Measurements from ENCODE around the gene TUBB2B. TPM values are rescaled to one million over a fixed set of nuclear protein-coding genes. Genes with fewer than 3 reads are reported as not detected.

Gene TUBB2B
- total and polyA plus RNA-seq, 2 experiments from 2014 or later: 355 to 794 TPM

DNA sequence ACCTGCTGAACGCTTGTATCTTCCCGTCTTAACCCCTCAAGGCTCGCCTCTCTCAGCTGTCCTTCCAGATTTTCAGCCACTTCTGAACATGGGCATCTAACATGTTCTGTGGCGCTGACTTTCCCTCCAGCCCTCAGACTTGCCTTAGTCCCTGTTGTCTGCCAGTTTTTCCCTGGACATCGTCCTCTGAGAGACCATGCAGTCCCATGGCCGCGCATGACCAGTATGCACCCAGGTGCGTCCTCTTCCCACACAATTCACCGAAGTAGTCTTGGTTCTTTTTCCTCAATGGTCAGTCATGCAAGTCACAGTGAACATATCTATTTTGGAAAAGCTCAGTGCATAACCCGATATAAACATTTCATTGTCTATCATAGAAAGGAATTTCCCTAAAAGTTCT is 9.2 kb downstream of the TUBB2B start (continued):
- TF ChIP-seq, protein P1, sequence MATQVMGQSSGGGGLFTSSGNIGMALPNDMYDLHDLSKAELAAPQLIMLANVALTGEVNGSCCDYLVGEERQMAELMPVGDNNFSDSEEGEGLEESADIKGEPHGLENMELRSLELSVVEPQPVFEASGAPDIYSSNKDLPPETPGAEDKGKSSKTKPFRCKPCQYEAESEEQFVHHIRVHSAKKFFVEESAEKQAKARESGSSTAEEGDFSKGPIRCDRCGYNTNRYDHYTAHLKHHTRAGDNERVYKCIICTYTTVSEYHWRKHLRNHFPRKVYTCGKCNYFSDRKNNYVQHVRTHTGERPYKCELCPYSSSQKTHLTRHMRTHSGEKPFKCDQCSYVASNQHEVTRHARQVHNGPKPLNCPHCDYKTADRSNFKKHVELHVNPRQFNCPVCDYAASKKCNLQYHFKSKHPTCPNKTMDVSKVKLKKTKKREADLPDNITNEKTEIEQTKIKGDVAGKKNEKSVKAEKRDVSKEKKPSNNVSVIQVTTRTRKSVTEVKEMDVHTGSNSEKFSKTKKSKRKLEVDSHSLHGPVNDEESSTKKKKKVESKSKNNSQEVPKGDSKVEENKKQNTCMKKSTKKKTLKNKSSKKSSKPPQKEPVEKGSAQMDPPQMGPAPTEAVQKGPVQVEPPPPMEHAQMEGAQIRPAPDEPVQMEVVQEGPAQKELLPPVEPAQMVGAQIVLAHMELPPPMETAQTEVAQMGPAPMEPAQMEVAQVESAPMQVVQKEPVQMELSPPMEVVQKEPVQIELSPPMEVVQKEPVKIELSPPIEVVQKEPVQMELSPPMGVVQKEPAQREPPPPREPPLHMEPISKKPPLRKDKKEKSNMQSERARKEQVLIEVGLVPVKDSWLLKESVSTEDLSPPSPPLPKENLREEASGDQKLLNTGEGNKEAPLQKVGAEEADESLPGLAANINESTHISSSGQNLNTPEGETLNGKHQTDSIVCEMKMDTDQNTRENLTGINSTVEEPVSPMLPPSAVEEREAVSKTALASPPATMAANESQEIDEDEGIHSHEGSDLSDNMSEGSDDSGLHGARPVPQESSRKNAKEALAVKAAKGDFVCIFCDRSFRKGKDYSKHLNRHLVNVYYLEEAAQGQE (IDR thresholded peaks at IDR 0.05; ENCODE audit: unreplicated experiment): no peak

DNA sequence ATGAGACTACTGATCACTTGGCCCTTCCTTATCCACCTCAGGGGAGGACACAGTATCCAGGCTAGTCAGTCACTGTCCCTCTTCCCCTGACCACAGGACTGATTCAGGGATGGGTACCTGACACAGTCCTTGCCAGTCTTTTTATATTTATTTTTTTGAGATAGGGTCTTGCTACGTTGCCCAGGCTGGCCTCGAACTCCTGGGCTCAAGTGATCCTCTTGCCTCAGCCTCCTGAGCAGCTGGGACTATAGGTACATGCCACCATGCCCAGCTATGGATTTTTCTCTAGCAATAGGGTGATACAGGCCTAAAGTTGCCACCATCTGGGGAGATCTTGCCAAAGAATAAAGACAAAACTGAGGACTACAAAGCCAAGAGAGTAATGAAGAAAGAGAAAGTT is 10.2 kb downstream of the TUBB2B start:
- Histone ChIP-seq H4K20me1 (replicated peaks; ENCODE audit: insufficient read depth) (no peaks in the 10 kb centered on the region), H3F3A (replicated peaks; ENCODE audit: low read depth) (0 out of 2 replicates have a peak, but pooled peaks cover under 1% of the 10 kb centered on the region), H3K4me3 (no peak overlapping the region), H3K4me1 (ENCODE audit: insufficient read depth) (no peaks in the 10 kb centered on the region), H3K36me3 (ENCODE audit: insufficient read depth) (no peaks in the 10 kb centered on the region), H3K27me3 (ENCODE audit: insufficient read depth) (no peaks in the 10 kb centered on the region), H3K9me2 (ENCODE audit: insufficient read depth) (no peaks in the 10 kb centered on the region), H3K79me2 (replicated peaks; ENCODE audit: insufficient read depth) (no peaks in the 10 kb centered on the region), H3K27ac (ENCODE audit: low read depth) (no peak overlapping the region), H3K4me2 (no peak overlapping the region), H2AFZ (no peak overlapping the region)
- H3K4me3 Mint-ChIP-seq: no peak overlapping the region
- no peak overlapping the region for H3K27ac Mint-ChIP-seq
- peaks cover 6% of the 10 kb centered on the region; the same call in 1 of the 3 replicates for H3K9me3 Mint-ChIP-seq
- no peak for DNase-seq (ENCODE audit: low spot score)
- H3K4me1 Mint-ChIP-seq: peaks cover 9% of the 10 kb centered on the region; the same call in 2 of the 3 replicates
- H3K27me3 Mint-ChIP-seq (ENCODE audit: insufficient read depth, low read depth, poor library complexity): peaks cover 3% of the 10 kb centered on the region
- peaks cover 3% of the 10 kb centered on the region; the same call in 1 of the 3 replicates for H3K36me3 Mint-ChIP-seq (ENCODE audit: low read depth)
- no peak for ATAC-seq
- TF ChIP-seq JUNB (IDR thresholded peaks at IDR 0.05; ENCODE audit: unreplicated experiment) (no peak), EZH2phosphoT487 (IDR thresholded peaks at IDR 0.05; ENCODE audit: unreplicated experiment) (no peak), POLR2AphosphoS5 (IDR thresholded peaks at IDR 0.05; ENCODE audit: low read depth) (no peak), NANOG (IDR thresholded peaks at IDR 0.05; ENCODE audit: borderline replicate concordance) (no peak), CREB1 (CRISPR knock-in tag; IDR thresholded peaks at IDR 0.05; ENCODE audit: low read depth) (no peak), ZNF331 (CRISPR knock-in tag; IDR thresholded peaks at IDR 0.05; ENCODE audit: low read depth) (no peak), STAT1 (IDR thresholded peaks at IDR 0.05; ENCODE audit: unreplicated experiment) (no peak), ZNF114 (CRISPR knock-in tag; IDR thresholded peaks at IDR 0.05) (no peak)
- TF ChIP-seq, protein P2, sequence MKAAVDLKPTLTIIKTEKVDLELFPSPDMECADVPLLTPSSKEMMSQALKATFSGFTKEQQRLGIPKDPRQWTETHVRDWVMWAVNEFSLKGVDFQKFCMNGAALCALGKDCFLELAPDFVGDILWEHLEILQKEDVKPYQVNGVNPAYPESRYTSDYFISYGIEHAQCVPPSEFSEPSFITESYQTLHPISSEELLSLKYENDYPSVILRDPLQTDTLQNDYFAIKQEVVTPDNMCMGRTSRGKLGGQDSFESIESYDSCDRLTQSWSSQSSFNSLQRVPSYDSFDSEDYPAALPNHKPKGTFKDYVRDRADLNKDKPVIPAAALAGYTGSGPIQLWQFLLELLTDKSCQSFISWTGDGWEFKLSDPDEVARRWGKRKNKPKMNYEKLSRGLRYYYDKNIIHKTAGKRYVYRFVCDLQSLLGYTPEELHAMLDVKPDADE (IDR thresholded peaks at IDR 0.05): no peak
- TF ChIP-seq, protein P1 (IDR thresholded peaks at IDR 0.05; ENCODE audit: unreplicated experiment): no peak
- TF ChIP-seq, protein P3, sequence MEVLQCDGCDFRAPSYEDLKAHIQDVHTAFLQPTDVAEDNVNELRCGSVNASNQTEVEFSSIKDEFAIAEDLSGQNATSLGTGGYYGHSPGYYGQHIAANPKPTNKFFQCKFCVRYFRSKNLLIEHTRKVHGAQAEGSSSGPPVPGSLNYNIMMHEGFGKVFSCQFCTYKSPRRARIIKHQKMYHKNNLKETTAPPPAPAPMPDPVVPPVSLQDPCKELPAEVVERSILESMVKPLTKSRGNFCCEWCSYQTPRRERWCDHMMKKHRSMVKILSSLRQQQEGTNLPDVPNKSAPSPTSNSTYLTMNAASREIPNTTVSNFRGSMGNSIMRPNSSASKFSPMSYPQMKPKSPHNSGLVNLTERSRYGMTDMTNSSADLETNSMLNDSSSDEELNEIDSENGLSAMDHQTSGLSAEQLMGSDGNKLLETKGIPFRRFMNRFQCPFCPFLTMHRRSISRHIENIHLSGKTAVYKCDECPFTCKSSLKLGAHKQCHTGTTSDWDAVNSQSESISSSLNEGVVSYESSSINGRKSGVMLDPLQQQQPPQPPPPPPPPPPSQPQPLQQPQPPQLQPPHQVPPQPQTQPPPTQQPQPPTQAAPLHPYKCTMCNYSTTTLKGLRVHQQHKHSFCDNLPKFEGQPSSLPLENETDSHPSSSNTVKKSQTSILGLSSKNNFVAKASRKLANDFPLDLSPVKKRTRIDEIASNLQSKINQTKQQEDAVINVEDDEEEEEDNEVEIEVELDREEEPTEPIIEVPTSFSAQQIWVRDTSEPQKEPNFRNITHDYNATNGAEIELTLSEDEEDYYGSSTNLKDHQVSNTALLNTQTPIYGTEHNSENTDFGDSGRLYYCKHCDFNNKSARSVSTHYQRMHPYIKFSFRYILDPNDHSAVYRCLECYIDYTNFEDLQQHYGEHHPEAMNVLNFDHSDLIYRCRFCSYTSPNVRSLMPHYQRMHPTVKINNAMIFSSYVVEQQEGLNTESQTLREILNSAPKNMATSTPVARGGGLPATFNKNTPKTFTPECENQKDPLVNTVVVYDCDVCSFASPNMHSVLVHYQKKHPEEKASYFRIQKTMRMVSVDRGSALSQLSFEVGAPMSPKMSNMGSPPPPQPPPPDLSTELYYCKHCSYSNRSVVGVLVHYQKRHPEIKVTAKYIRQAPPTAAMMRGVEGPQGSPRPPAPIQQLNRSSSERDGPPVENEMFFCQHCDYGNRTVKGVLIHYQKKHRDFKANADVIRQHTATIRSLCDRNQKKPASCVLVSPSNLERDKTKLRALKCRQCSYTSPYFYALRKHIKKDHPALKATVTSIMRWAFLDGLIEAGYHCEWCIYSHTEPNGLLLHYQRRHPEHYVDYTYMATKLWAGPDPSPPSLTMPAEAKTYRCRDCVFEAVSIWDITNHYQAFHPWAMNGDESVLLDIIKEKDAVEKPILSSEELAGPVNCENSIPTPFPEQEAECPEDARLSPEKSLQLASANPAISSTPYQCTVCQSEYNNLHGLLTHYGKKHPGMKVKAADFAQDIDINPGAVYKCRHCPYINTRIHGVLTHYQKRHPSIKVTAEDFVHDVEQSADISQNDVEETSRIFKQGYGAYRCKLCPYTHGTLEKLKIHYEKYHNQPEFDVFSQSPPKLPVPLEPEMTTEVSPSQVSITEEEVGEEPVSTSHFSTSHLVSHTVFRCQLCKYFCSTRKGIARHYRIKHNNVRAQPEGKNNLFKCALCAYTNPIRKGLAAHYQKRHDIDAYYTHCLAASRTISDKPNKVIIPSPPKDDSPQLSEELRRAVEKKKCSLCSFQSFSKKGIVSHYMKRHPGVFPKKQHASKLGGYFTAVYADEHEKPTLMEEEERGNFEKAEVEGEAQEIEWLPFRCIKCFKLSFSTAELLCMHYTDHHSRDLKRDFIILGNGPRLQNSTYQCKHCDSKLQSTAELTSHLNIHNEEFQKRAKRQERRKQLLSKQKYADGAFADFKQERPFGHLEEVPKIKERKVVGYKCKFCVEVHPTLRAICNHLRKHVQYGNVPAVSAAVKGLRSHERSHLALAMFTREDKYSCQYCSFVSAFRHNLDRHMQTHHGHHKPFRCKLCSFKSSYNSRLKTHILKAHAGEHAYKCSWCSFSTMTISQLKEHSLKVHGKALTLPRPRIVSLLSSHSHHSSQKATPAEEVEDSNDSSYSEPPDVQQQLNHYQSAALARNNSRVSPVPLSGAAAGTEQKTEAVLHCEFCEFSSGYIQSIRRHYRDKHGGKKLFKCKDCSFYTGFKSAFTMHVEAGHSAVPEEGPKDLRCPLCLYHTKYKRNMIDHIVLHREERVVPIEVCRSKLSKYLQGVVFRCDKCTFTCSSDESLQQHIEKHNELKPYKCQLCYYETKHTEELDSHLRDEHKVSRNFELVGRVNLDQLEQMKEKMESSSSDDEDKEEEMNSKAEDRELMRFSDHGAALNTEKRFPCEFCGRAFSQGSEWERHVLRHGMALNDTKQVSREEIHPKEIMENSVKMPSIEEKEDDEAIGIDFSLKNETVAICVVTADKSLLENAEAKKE (CRISPR knock-in tag; IDR thresholded peaks at IDR 0.05): no peak
